GM19467 (cell line): ENCODE data around the gene PTER.

Source experiments
- ATAC-seq: cut with Tn5 transposase; IDR thresholded peaks from one replicate; pipeline ENCODE4 v1.9.1; 2021; ENCODE audit warnings: mild to moderate bottlenecking, moderate library complexity; ENCODE audit not compliant: unreplicated experiment

Gene PTER

DNA sequence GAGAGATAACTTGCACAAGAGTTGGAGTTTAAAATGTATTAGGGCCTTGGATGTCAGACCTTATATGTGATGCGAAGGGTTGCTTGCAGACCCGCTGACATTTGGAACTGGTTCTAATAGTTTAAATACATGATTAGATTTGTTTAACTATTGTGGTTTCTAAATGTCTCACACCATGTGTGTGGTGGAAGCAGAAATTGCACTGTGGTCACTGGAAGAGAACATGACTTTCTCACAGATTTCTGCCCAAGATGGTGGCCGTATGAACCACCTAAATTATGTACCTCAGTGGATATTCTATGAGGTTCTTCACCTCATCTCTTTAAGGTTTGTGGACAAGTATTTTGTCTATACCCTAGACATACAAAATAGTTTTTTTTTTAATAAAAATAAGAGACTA lies 93.0 kb downstream of the PTER start:
- ATAC-seq, result no peak

DNA sequence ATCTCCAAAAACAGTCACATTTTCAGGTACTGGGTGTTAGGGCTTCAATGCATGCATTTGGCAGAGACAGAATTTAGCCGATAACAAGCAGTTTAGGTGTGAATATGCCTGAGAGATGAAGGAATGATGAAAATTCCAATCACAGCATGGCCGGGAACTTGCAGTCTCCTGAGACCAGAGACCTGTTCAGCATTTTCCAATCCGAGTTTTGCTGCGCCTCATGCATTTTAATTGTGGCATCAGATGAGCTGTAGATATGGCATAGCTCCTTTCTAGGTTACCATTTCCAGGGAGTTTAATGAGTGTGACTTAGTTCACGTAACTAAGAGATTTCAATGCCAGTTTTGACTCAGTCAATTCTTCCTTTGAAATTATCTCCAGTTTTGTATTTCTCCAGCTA lies 99.3 kb downstream of the PTER start:
- no peak for ATAC-seq

DNA sequence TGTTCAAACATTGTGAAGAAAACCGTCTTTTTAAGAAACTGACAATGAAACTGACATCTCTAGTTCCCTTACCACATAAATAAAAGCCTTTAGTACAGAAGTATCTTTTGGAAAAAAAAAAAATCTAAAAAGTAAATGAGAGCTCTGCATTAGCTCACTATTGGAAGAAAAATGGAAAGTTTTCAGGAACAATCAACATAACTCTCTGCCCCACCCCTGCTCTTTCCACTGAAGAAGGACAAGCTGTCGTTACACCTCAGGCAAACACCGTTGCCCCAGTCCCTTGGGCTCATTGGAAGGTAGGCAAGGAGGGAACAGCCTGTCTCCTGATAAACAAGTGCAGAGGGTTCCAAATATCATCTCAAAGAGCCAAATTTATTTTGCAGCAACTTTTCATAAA lies 107.3 kb downstream of the PTER start:
- ATAC-seq, result no peak

DNA sequence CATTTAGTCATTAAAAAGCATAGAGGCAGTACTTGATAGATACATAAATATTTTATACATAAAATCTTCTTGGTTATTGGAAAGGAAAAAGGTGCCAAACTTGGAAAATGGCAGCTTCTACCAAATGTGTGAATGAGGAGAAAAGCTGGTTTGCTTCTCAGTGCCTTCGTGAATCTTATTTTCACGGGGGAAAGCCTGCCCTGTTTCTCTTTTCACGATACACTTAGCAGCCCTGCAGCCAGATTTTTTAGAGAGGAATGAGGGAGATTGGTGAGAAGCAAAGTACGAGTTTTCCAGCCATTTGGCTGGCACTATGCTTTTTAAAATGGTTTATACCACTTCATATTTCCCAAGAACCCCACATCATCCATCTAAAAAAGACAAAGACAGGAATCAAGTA lies 107.8 kb downstream of the PTER start:
- no peak for ATAC-seq

DNA sequence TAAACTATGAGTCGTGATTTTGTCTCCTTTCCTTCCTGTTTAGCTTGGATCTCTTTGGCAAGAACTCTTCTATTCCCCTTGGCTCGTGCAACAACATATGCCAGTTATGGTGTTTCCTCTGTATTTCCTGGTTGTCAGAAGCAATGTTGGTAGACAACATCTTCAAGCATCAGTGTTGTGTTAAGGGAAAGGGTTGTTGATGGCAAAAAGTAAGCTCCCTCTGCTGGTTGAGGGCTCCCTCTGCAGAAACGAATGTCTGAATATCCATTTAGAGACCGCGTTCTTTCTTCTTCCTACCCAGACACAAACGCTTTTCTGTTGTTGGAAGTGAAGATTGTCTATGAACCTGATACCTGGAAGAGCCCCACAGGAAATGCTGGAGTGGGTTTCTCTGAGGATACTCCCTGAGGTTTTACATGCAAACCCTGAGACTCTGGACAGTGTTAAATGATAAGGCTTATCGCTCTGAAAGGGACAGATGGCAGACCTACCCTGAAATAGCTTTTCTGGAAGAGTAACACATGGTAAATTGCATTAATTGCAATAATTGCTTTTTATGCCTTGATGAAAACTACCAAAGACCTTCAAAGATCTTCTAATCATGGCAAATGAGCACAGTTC lies 108.4 kb downstream of the PTER start:
- ATAC-seq, result peak; percentile 59

DNA sequence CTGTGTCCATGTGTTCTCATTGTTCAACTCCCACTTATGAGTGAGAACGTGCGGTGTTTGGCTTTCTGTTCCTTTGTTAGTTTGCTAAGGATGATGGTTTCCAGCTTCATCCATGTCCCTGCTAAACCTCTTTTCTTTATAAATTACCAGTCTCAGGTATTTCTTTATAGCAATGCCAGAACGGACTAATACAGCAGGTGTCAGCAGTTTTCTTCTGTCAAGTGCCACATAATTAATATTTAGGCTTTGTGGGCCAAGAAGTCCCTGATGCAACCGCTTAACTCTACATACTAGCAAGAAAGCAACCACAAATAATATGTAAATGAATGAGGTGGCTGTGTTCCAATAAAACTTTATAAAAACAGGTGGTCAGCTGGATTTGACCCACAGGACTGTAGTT lies 111.2 kb downstream of the PTER start:
- no peak for ATAC-seq

DNA sequence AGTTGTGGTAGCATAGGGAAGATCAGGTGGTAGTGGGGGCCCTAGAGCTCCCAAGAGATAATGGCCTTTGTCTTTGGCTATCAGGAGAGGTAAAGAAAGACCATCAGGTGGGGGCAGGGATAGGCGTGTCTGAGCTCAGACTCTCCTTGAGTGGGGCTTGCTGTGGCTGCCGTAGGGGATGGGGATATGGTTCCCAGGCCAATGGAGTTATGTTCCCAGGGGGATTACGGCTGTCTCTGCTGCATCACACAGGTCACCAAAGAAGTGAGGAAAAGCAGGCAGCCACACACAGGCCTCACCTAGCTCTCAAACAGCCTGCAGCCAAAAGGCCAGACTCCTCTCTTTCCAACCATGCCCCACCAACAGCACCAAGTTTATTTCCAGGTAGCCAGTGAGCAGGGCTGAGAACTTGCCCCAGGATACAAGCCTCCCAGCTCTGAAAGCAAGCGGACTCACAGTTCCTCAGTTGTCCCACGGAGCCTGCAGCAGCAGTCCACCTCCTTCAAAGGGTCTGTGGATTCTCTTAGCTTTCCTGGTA lies 122.5 kb downstream of the PTER start:
- ATAC-seq, result no peak

DNA sequence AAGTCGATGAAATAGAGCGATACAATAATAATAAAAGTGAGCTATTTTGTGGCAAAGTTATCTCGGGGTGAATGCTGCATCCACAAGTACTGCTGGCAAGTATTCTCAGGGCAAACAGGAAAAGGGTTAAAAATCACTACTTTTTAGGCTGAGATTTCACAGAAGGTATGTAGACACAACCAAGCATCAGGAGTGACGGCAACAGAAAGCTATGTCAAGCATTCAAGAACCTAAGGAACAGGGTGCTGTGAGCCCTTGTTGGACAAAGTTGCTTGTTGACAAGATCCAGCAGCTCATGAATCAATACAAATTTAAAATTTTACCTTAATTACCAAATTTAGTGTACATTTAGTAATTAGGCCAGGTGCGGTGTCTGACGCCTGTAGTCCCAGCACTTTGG lies 126.1 kb downstream of the PTER start:
- no peak for ATAC-seq
